ENCODE data around the gene MICAL3. TPM values are rescaled to one million over a fixed set of nuclear protein-coding genes. Genes with fewer than 3 reads are reported as not detected.

The MICAL3 gene
- total RNA-seq, 4 donors from 2014 or later, result 23.9 to 49.2 (median 34.5) TPM

DNA sequence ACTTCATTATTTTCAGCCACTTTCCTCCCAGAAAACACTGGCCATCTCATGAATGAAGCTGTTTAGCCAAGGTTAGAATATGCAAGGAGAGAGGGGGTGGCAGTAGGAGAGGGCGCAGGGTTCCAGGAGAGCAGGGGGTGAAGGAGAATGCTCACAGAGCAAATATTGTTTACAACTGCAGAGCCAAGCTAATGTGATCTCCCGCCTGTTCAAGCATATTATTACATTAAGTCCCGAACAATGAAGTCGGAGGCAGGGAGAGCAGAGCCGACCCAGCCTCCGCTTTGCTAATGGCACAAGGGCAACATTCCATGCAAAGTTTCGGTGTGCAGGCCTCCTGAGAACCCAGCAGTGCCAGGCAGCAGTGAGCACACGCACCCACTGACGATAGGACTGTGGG is 80.1 kb downstream of the MICAL3 start:
- TF ChIP-seq, protein P1, sequence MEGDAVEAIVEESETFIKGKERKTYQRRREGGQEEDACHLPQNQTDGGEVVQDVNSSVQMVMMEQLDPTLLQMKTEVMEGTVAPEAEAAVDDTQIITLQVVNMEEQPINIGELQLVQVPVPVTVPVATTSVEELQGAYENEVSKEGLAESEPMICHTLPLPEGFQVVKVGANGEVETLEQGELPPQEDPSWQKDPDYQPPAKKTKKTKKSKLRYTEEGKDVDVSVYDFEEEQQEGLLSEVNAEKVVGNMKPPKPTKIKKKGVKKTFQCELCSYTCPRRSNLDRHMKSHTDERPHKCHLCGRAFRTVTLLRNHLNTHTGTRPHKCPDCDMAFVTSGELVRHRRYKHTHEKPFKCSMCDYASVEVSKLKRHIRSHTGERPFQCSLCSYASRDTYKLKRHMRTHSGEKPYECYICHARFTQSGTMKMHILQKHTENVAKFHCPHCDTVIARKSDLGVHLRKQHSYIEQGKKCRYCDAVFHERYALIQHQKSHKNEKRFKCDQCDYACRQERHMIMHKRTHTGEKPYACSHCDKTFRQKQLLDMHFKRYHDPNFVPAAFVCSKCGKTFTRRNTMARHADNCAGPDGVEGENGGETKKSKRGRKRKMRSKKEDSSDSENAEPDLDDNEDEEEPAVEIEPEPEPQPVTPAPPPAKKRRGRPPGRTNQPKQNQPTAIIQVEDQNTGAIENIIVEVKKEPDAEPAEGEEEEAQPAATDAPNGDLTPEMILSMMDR (IDR thresholded peaks at IDR 0.05), result no peak
- no peak for DNase-seq (ENCODE audit: low spot score)
- no peak for ATAC-seq (ENCODE audit: low FRiP score)

DNA sequence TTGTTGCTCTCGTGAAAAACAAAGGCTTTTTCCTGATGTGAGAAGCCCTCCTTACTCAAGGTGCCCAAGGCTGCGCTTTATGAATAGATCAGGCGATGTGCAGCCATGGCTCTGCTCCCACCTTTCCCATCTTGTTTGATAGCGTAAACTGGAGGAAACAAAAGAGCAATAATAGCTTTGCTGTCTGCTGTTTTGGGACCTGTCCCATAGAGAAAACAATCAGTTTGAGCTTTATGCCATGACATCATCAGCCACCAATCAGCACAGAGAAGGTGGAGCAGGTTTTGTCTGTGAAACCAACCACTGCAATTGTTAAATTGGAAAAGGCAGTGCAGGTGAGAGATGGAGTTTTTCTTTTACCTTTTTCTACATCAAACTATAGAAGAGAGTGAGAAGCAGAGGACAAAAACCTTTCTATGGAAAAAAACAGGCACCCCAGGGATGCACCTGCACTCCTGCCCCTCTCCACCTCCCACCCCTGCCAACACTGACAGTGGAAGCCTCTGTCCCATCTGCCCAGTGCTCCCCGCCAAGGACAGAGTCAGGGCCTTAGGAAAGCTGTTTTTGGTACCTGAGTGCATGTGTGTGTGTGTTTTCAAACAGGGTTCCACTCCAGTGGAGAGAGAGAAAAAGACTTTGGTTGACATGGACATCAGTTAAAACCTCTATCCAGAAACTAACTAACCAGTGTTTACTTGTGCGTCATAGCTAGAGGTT is 80.7 kb downstream of the MICAL3 start:
- ATAC-seq (ENCODE audit: low FRiP score), result no peak
- DNase-seq (ENCODE audit: low spot score), result no peak
- TF ChIP-seq, protein P1 (IDR thresholded peaks at IDR 0.05), result no peak

GRCh38 chr22:17942721-17943120 is 81.6 kb downstream of the MICAL3 start:
- TF ChIP-seq, protein P1 (IDR thresholded peaks at IDR 0.05), result no peak
- ATAC-seq (ENCODE audit: low FRiP score), result no peak
- DNase-seq (ENCODE audit: low spot score), result no peak

DNA sequence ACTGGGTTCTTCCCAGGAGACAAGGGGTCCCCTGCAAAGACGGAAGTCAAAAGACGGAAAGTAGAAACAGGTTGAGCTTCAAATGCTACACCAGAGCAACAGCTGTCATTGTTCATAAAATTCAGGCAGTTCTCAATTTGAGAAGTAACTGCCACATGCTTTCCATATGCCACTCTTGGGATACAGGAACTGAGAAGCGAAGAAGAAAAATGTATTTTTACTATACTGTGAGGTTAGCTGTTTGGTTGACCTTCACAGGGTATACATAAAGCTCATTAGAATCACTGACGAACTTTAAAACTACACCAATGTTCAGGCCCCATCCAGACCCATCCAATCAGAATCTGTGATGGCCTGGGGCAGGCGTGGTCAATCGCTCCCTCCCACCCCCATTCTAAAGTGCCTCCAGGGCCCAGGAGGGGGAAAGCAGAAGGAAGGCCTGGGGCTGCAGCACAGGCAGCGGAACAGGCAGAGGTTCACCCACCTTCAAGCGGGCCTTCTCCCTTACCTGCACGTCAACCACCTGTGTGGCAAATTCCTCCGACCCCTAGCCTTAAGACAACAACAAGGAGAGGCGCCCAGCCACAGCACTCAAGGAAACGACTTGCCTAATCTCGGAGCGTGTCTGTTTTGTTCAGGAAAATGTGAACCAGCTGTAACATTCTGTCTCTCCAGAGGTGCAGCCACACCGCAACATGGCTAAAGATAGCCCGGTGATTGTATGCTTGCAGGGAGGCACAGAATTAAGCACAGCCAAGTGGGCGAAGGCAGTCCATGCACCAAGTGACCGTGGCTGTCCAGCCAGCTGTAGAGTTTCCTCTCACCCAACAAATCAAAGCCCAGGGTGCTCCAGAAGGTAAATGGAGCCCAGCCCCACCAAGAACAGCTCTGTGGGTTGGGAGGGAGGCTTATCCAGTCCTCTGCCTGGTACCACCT is 82.6 kb downstream of the MICAL3 start:
- ATAC-seq (ENCODE audit: low FRiP score) (no peak), DNase-seq (ENCODE audit: low spot score) (no peak)
- TF ChIP-seq, protein P1 (IDR thresholded peaks at IDR 0.05), result no peak

DNA sequence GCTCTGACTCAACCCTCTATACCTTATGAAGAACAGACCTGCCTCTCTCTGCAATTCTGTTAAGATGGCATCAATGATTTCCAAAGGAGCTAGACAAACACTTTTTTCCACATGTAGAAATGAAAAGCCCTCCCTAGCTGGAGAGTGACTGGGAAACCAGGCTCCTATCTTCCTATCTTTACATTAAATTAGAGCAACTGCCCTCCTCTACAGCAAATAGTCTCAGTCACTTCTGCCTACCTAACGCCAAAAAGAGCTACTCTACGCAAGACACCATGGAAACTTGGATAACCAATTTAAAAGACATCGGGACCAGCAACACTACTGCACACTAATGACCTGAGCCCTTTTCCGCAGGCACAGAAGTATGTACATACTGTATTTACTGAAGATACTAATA is 84.8 kb downstream of the MICAL3 start:
- TF ChIP-seq, protein P1 (IDR thresholded peaks at IDR 0.05), result no peak
- ATAC-seq (ENCODE audit: low FRiP score), result no peak
- DNase-seq (ENCODE audit: low spot score), result no peak

- no peak for DNase-seq (ENCODE audit: low spot score)
- TF ChIP-seq, protein P1 (IDR thresholded peaks at IDR 0.05), result no peak
- ATAC-seq (ENCODE audit: low FRiP score), result no peak
Measured at GRCh38 chr22:17939011-17939410, 85.3 kb downstream of the MICAL3 start.
